OCI-LY3 (cell line): Measurements from ENCODE around the gene NOL4L.

Experiments used
- EZH2phosphoT487 ChIP-seq: fragments of 200-600 bp; shearing (Covaris generic); IDR thresholded peaks from 2 replicates; pipeline ENCODE4 v1.6.1; 2018; ENCODE audit warnings: antibody characterized with exemption, mixed run types, low read depth
- TF ChIP-seq, protein P1 (sequence below): fragments of 200-600, 300-600 bp; sonication (generic); IDR thresholded peaks from 2 replicates; pipeline ENCODE4 v1.5.1; 2014; ENCODE audit warnings: antibody characterized with exemption, low read length, low read depth

- TF ChIP-seq, protein P1, sequence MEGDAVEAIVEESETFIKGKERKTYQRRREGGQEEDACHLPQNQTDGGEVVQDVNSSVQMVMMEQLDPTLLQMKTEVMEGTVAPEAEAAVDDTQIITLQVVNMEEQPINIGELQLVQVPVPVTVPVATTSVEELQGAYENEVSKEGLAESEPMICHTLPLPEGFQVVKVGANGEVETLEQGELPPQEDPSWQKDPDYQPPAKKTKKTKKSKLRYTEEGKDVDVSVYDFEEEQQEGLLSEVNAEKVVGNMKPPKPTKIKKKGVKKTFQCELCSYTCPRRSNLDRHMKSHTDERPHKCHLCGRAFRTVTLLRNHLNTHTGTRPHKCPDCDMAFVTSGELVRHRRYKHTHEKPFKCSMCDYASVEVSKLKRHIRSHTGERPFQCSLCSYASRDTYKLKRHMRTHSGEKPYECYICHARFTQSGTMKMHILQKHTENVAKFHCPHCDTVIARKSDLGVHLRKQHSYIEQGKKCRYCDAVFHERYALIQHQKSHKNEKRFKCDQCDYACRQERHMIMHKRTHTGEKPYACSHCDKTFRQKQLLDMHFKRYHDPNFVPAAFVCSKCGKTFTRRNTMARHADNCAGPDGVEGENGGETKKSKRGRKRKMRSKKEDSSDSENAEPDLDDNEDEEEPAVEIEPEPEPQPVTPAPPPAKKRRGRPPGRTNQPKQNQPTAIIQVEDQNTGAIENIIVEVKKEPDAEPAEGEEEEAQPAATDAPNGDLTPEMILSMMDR: no peak
- TF ChIP-seq EZH2phosphoT487: no peak
Observed at GRCh38 chr20:32556312-32557184, 28.6 kb downstream of the NOL4L start.
